NT2/D1 (cell line): ENCODE measurements around the gene USP6NL.

ENCODE experiments used
- SUZ12 ChIP-seq: IDR thresholded peaks from 2 replicates; pipeline ENCODE4 v1.6.1; 2011; ENCODE audit not compliant: insufficient read length, insufficient read depth; ENCODE audit errors: extremely low read depth
- YY1 ChIP-seq: IDR thresholded peaks from 2 replicates; pipeline ENCODE4 v1.6.1; 2011; ENCODE audit not compliant: insufficient read length, insufficient read depth

- TF ChIP-seq YY1 (no peak), SUZ12 (no peak)
These were observed 51.3 kb downstream of the USP6NL start for GRCh38 chr10:11560076-11560709.
